Liver (tissue), 3 donors: ENCODE data around the gene BRINP3.

Source experiments
- ATF3 ChIP-seq: IDR thresholded peaks from 2 replicates; pipeline ENCODE4 v1.6.1; 2016; ENCODE audit warnings: antibody characterized with exemption
- CTCF ChIP-seq: fragments of 150-350 bp; IDR thresholded peaks from 2 replicates; pipeline ENCODE4 v1.5.1; 2017; ENCODE audit warnings: improper control_type of control experiment, low read depth, low read length; ENCODE audit not compliant: missing input control
- EGR1 ChIP-seq, 2 donors: IDR thresholded peaks; 2 replicates each; pipeline ENCODE4 v1.6.1; 2016 to 2018; ENCODE audit warnings: antibody characterized with exemption in 2 of 2, low read depth in 2 of 2
- FOXA1 ChIP-seq: IDR thresholded peaks from 2 replicates; pipeline ENCODE4 v1.6.1; 2016; ENCODE audit warnings: antibody characterized with exemption
- GABPA ChIP-seq, 2 donors: IDR thresholded peaks in 1 of 2; conservative IDR thresholded peaks in 1 of 2; 2 replicates each; pipeline ENCODE4 v1.6.1; 2016; ENCODE audit warnings: antibody characterized with exemption in 2 of 2, mild to moderate bottlenecking in 1 of 2, moderate library complexity in 1 of 2
- HNF4A ChIP-seq, 2 donors: conservative IDR thresholded peaks; 2 replicates each; pipeline ENCODE4 v1.6.1; 2016; ENCODE audit warnings: antibody characterized with exemption in 2 of 2, mild to moderate bottlenecking in 2 of 2
- RAD21 ChIP-seq, 2 donors: IDR thresholded peaks; 2 replicates each; pipeline ENCODE4 v1.6.1; 2016; ENCODE audit warnings: antibody characterized with exemption in 2 of 2, mild to moderate bottlenecking in 2 of 2
- REST ChIP-seq: IDR thresholded peaks from 2 replicates; pipeline ENCODE4 v1.6.1; 2016; ENCODE audit warnings: antibody characterized with exemption, mild to moderate bottlenecking
- RXRA ChIP-seq, 2 donors: IDR thresholded peaks; 2 replicates each; pipeline ENCODE4 v1.6.1; 2017 to 2018; ENCODE audit warnings: antibody characterized with exemption in 2 of 2, mild to moderate bottlenecking in 1 of 2
- YY1 ChIP-seq: IDR thresholded peaks from 2 replicates; pipeline ENCODE4 v1.6.1; 2016; ENCODE audit warnings: antibody characterized with exemption, mild to moderate bottlenecking
- donor health status: healthy.
- donor health status: healthy.

- TF ChIP-seq CTCF (no peak), HNF4A (conservative IDR thresholded peaks at IDR 0.05) (no peak), YY1 (no peak), FOXA1 (no peak), GABPA (IDR thresholded peaks at IDR 0.05 in 1 of 2, conservative IDR thresholded peaks at IDR 0.05 in 1 of 2) (no peak), RXRA (IDR thresholded peaks at IDR 0.05) (no peak), ATF3 (no peak), REST (no peak), RAD21 (IDR thresholded peaks at IDR 0.05) (no peak), EGR1 (IDR thresholded peaks at IDR 0.05; ENCODE audit: low read depth in 2 of 2) (no peak)
These were observed 375.9 kb downstream of the BRINP3 start for GRCh38 chr1:190101756-190102155.
